Measurements from ENCODE around the gene MAP3K8. TPM values are rescaled to one million over a fixed set of nuclear protein-coding genes. Genes with fewer than 3 reads are reported as not detected.

MAP3K8 gene
- total and polyA plus RNA-seq, 10 of the 15 experiments (the other 5 are each of a cell fraction or from before 2014, with no cell fraction given) = 25.5 to 115 (median 40.2) TPM

DNA sequence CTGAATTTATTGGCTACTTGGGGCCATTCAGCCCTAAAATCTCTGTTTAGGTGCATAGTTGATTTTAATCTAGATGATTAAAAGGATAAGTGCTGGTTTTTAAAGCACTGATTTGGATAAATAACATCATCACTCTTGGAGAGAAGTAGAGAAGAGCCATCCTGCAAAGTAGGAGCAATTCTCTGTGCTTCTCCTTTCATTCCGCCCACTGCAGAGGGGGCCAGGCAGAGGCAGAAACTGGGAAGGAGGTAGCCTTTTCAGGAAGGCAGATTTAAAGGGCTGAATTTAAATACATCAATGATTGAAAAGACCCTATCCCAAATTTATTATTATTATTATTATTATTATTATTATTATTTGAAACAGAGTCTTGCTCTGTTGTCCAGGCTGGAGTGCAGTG, 14.1 kb downstream of the MAP3K8 start:
- no peak for ATAC-seq
- peaks cover 33% of the 10 kb centered on the region for H3K79me2 ChIP-seq (ENCODE audit: control insufficient read depth, insufficient read depth, low read length)
- no peaks in the 10 kb centered on the region for H3K27me3 ChIP-seq (replicated peaks in 1 of 2; ENCODE audit: control insufficient read depth in 2 of 2, insufficient read depth in 2 of 2, low read length in 1 of 2)
- RAD21 ChIA-PET (ENCODE audit: unreplicated experiment) = no interaction called here
- SMC1A ChIA-PET (ENCODE audit: uncharacterized antibody, unreplicated experiment) = interaction anchor here (0.7 to 4.2 kb wide), 8 partner anchors 10 to 89 kb away, joined by 3 to 24 read pairs (median 4); no protein-coding TSS in a partner anchor
- FAIRE-seq = no peak
- DNase-seq (ENCODE audit: low read depth, low spot score) = no peak
- intact Hi-C loops (cut with micrococcal nuclease; ENCODE audit: unreplicated experiment) (loop anchor here (5.0 kb wide), 1 partner anchor 36 kb away; no protein-coding TSS in a partner anchor), in situ Hi-C loops (cut with MboI) (no loop called here)
- H3K4me3 ChIP-seq = no peak overlapping the region
- CTCF ChIA-PET = interaction anchor here (1.4 kb wide), 1 partner anchor 10 kb away, joined by 7 read pairs; no protein-coding TSS in a partner anchor
- no peak overlapping the region for H3K27ac ChIP-seq (ENCODE audit: control insufficient read depth, insufficient read depth)
- POLR2A ChIA-PET = interaction anchor here (1.1 kb wide), 1 partner anchor 64 kb away, joined by 4 read pairs; no protein-coding TSS in a partner anchor
- peaks cover 7 to 24% of the 10 kb centered on the region in 2 experiments for H3K36me3 ChIP-seq (ENCODE audit: control insufficient read depth in 2 of 2, insufficient read depth in 2 of 2, low read length in 1 of 2)
- no peaks in the 10 kb centered on the region for H3K9me3 ChIP-seq (replicated peaks; ENCODE audit: control insufficient read depth, insufficient read depth, low read length)
- H4K20me1 ChIP-seq (ENCODE audit: control insufficient read depth, insufficient read depth) = no peaks in the 10 kb centered on the region; the same call in 1 of the 2 replicates
- 100% methylated on average over 1 of the region's 1 CpG for WGBS (ENCODE audit: insufficient coverage, insufficient replicate concordance, low lambda C conversion rate, missing lambda C conversion rate)
- no peak overlapping the region for H2AFZ ChIP-seq (ENCODE audit: control insufficient read depth, low read depth, low read length)
- H3K9ac ChIP-seq (ENCODE audit: control insufficient read depth, insufficient read depth, low read length) = no peak overlapping the region
- TF ChIP-seq RB1 (IDR thresholded peaks at IDR 0.05; ENCODE audit: borderline replicate concordance) (no peak), PAX5 (IDR thresholded peaks at IDR 0.05; ENCODE audit: borderline replicate concordance, low read depth, low read length) (no peak)
- TF ChIP-seq, protein P1, sequence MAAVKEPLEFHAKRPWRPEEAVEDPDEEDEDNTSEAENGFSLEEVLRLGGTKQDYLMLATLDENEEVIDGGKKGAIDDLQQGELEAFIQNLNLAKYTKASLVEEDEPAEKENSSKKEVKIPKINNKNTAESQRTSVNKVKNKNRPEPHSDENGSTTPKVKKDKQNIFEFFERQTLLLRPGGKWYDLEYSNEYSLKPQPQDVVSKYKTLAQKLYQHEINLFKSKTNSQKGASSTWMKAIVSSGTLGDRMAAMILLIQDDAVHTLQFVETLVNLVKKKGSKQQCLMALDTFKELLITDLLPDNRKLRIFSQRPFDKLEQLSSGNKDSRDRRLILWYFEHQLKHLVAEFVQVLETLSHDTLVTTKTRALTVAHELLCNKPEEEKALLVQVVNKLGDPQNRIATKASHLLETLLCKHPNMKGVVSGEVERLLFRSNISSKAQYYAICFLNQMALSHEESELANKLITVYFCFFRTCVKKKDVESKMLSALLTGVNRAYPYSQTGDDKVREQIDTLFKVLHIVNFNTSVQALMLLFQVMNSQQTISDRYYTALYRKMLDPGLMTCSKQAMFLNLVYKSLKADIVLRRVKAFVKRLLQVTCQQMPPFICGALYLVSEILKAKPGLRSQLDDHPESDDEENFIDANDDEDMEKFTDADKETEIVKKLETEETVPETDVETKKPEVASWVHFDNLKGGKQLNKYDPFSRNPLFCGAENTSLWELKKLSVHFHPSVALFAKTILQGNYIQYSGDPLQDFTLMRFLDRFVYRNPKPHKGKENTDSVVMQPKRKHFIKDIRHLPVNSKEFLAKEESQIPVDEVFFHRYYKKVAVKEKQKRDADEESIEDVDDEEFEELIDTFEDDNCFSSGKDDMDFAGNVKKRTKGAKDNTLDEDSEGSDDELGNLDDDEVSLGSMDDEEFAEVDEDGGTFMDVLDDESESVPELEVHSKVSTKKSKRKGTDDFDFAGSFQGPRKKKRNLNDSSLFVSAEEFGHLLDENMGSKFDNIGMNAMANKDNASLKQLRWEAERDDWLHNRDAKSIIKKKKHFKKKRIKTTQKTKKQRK (IDR thresholded peaks at IDR 0.05; ENCODE audit: low read depth, low read length) = no peak
- BruUV-seq (replicated peaks) = no TSS peak
- peaks cover 13% of the 10 kb centered on the region for H3K4me1 ChIP-seq (ENCODE audit: control insufficient read depth, insufficient read depth, low read length)
- H3K4me2 ChIP-seq (ENCODE audit: control insufficient read depth, insufficient read depth) = no peak overlapping the region
